ENCODE measurements around the gene FLYWCH2.

GRCh38 chr16:2834968-2835367 is 48.0 kb upstream of the FLYWCH2 start:
- TF ChIP-seq NANOG (IDR thresholded peaks at IDR 0.05; ENCODE audit: insufficient read depth, low read depth, low read length, poor library complexity, severe bottlenecking) (no peak), USF2 (IDR thresholded peaks at IDR 0.05; ENCODE audit: low read length) (no peak), RXRA (IDR thresholded peaks at IDR 0.05; ENCODE audit: insufficient read depth, low read depth, low read length) (no peak), SAP30 (IDR thresholded peaks at IDR 0.05; ENCODE audit: insufficient read depth, insufficient replicate concordance, low read length) (no peak), POLR2A (IDR thresholded peaks at IDR 0.05; ENCODE audit: control extremely low read depth in 1 of 2, low read depth in 2 of 2, low read length in 2 of 2) (no peak), TCF12 (IDR thresholded peaks at IDR 0.05; ENCODE audit: low read depth, low read length) (no peak), ZNF274 (IDR thresholded peaks at IDR 0.05; ENCODE audit: borderline replicate concordance, extremely low read depth, low read length) (no peak), EZH2 (IDR thresholded peaks at IDR 0.05; ENCODE audit: low read depth, low read length, severe bottlenecking) (no peak), CHD2 (IDR thresholded peaks at IDR 0.05; ENCODE audit: low read length) (no peak), KDM1A (IDR thresholded peaks at IDR 0.05; ENCODE audit: borderline replicate concordance, low read length) (no peak), BRCA1 (IDR thresholded peaks at IDR 0.05; ENCODE audit: low read depth, low read length) (no peak), RNF2 (IDR thresholded peaks at IDR 0.05; ENCODE audit: borderline replicate concordance, low read depth, low read length, missing control alignments, poor library complexity, severe bottlenecking) (no peak)
- TF ChIP-seq, protein P1, sequence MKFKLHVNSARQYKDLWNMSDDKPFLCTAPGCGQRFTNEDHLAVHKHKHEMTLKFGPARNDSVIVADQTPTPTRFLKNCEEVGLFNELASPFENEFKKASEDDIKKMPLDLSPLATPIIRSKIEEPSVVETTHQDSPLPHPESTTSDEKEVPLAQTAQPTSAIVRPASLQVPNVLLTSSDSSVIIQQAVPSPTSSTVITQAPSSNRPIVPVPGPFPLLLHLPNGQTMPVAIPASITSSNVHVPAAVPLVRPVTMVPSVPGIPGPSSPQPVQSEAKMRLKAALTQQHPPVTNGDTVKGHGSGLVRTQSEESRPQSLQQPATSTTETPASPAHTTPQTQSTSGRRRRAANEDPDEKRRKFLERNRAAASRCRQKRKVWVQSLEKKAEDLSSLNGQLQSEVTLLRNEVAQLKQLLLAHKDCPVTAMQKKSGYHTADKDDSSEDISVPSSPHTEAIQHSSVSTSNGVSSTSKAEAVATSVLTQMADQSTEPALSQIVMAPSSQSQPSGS (IDR thresholded peaks at IDR 0.05; ENCODE audit: low read length) = no peak
- TF ChIP-seq, protein P2, sequence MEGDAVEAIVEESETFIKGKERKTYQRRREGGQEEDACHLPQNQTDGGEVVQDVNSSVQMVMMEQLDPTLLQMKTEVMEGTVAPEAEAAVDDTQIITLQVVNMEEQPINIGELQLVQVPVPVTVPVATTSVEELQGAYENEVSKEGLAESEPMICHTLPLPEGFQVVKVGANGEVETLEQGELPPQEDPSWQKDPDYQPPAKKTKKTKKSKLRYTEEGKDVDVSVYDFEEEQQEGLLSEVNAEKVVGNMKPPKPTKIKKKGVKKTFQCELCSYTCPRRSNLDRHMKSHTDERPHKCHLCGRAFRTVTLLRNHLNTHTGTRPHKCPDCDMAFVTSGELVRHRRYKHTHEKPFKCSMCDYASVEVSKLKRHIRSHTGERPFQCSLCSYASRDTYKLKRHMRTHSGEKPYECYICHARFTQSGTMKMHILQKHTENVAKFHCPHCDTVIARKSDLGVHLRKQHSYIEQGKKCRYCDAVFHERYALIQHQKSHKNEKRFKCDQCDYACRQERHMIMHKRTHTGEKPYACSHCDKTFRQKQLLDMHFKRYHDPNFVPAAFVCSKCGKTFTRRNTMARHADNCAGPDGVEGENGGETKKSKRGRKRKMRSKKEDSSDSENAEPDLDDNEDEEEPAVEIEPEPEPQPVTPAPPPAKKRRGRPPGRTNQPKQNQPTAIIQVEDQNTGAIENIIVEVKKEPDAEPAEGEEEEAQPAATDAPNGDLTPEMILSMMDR (IDR thresholded peaks at IDR 0.05; ENCODE audit: control extremely low read depth in 1 of 3, insufficient read depth in 1 of 3, low read depth in 1 of 3, low read length in 3 of 3) = no peak
